MG63 (cell line): ENCODE measurements around the gene ELMOD3. TPM values are rescaled to one million over a fixed set of nuclear protein-coding genes. Genes with fewer than 3 reads are reported as not detected.

Experiments used
- DNase-seq: peaks from one replicate; pipeline ENCODE4 v3.0.0-alpha.2; 2020
- H3K27me3 ChIP-seq: fragments of 250-450 bp; sonication (Bioruptor Pico); 2 replicates; pipeline ENCODE4 v1.5.1; 2020; ENCODE audit warnings: mild to moderate bottlenecking, moderate library complexity
- H3K36me3 ChIP-seq: fragments of 250-450 bp; sonication (Bioruptor Pico); 2 replicates; pipeline ENCODE4 v1.5.1; 2020; ENCODE audit warnings: mild to moderate bottlenecking, moderate library complexity
- H3K4me3 ChIP-seq: fragments of 250-450 bp; sonication (Bioruptor Pico); 2 replicates; pipeline ENCODE4 v1.5.1; 2020; ENCODE audit warnings: mild to moderate bottlenecking, moderate library complexity
- H3K9me3 ChIP-seq: fragments of 250-450 bp; sonication (Bioruptor Pico); 2 replicates; pipeline ENCODE4 v1.5.1; 2020; ENCODE audit warnings: mild to moderate bottlenecking, moderate library complexity
- total RNA-seq: library from RNA; depleted of rRNA; stranded (reverse); fragments of >200 nt; shearing (Covaris generic); gene quantifications from 2 replicates; pipeline ENCODE4 v1.2.3, GENCODE V29; 2014; ENCODE audit warnings: low replicate concordance

Gene ELMOD3
- total RNA-seq, 1 experiment from 2014 or later = 25.3 TPM

- DNase-seq = no peak
- no peak overlapping the region for H3K4me3 ChIP-seq
- no peaks in the 10 kb centered on the region for H3K27me3 ChIP-seq
- H3K9me3 ChIP-seq = no peaks in the 10 kb centered on the region
- H3K36me3 ChIP-seq = peaks cover 51% of the 10 kb centered on the region
Observed at GRCh38 chr2:85388878-85389538, 34.4 kb downstream of the ELMOD3 start.

GRCh38 chr2:85390941-85391669 is 36.5 kb downstream of the ELMOD3 start:
- Histone ChIP-seq H3K9me3 (no peaks in the 10 kb centered on the region), H3K4me3 (no peak overlapping the region), H3K36me3 (peaks cover 64% of the 10 kb centered on the region), H3K27me3 (no peaks in the 10 kb centered on the region)
- DNase-seq = peak; percentile 47

GRCh38 chr2:85393836-85394235 is 39.3 kb downstream of the ELMOD3 start:
- Histone ChIP-seq H3K36me3 (peaks cover 80% of the 10 kb centered on the region), H3K4me3 (no peak overlapping the region), H3K27me3 (no peaks in the 10 kb centered on the region), H3K9me3 (no peaks in the 10 kb centered on the region)
- DNase-seq = peak; percentile 90

- Histone ChIP-seq H3K27me3 (no peaks in the 10 kb centered on the region), H3K4me3 (no peak overlapping the region), H3K36me3 (peaks cover 81% of the 10 kb centered on the region), H3K9me3 (no peaks in the 10 kb centered on the region)
- DNase-seq = peak; percentile 47
Observed at GRCh38 chr2:85394261-85394681, 39.7 kb downstream of the ELMOD3 start.

- Histone ChIP-seq H3K4me3 (no peak overlapping the region), H3K27me3 (no peaks in the 10 kb centered on the region), H3K9me3 (no peaks in the 10 kb centered on the region), H3K36me3 (peaks cover 84% of the 10 kb centered on the region)
- no peak for DNase-seq
Observed at GRCh38 chr2:85394976-85395375, 40.4 kb downstream of the ELMOD3 start.

- H3K9me3 ChIP-seq = no peaks in the 10 kb centered on the region
- no peaks in the 10 kb centered on the region for H3K27me3 ChIP-seq
- no peak overlapping the region for H3K4me3 ChIP-seq
- peaks cover 84% of the 10 kb centered on the region for H3K36me3 ChIP-seq
- DNase-seq = no peak
Observed at GRCh38 chr2:85395912-85396475, 41.4 kb downstream of the ELMOD3 start.

- Histone ChIP-seq H3K9me3 (no peaks in the 10 kb centered on the region), H3K27me3 (no peaks in the 10 kb centered on the region), H3K36me3 (peaks cover 84% of the 10 kb centered on the region), H3K4me3 (no peak overlapping the region)
- DNase-seq = no peak
Observed at GRCh38 chr2:85396531-85397470, 42.2 kb downstream of the ELMOD3 start.

- no peaks in the 10 kb centered on the region for H3K9me3 ChIP-seq
- no peak overlapping the region for H3K4me3 ChIP-seq
- no peaks in the 10 kb centered on the region for H3K27me3 ChIP-seq
- H3K36me3 ChIP-seq = peaks cover 80% of the 10 kb centered on the region
- DNase-seq = no peak
Observed at GRCh38 chr2:85397925-85398331, 43.4 kb downstream of the ELMOD3 start.

GRCh38 chr2:85398426-85399182 is 44.0 kb downstream of the ELMOD3 start:
- H3K4me3 ChIP-seq = no peak overlapping the region
- no peaks in the 10 kb centered on the region for H3K27me3 ChIP-seq
- no peak for DNase-seq
- H3K36me3 ChIP-seq = peaks cover 76% of the 10 kb centered on the region
- peaks cover 2% of the 10 kb centered on the region for H3K9me3 ChIP-seq

GRCh38 chr2:85399183-85399455 is 44.5 kb downstream of the ELMOD3 start:
- Histone ChIP-seq H3K27me3 (no peaks in the 10 kb centered on the region), H3K9me3 (peaks cover 7% of the 10 kb centered on the region)
- no peak for DNase-seq

GRCh38 chr2:85400023-85400422 is 45.5 kb downstream of the ELMOD3 start:
- DNase-seq = no peak
- Histone ChIP-seq H3K9me3 (peaks cover 10% of the 10 kb centered on the region), H3K4me3 (no peak overlapping the region), H3K27me3 (no peaks in the 10 kb centered on the region), H3K36me3 (peaks cover 74% of the 10 kb centered on the region)

More at GRCh38 chr2:85399183-85399455, 44.5 kb downstream of the ELMOD3 start:
- peaks cover 77% of the 10 kb centered on the region for H3K36me3 ChIP-seq
- no peak overlapping the region for H3K4me3 ChIP-seq

GRCh38 chr2:85400541-85401463 is 46.2 kb downstream of the ELMOD3 start:
- H3K27me3 ChIP-seq = no peaks in the 10 kb centered on the region
- DNase-seq = no peak
- H3K36me3 ChIP-seq = peaks cover 67% of the 10 kb centered on the region
- peaks cover 10% of the 10 kb centered on the region for H3K9me3 ChIP-seq
- no peak overlapping the region for H3K4me3 ChIP-seq

GRCh38 chr2:85401464-85401805 is 46.9 kb downstream of the ELMOD3 start:
- no peak for DNase-seq
- peaks cover 66% of the 10 kb centered on the region for H3K36me3 ChIP-seq
- H3K9me3 ChIP-seq = peaks cover 10% of the 10 kb centered on the region
- no peak overlapping the region for H3K4me3 ChIP-seq
- no peaks in the 10 kb centered on the region for H3K27me3 ChIP-seq

- no peak overlapping the region for H3K4me3 ChIP-seq
- peaks cover 62% of the 10 kb centered on the region for H3K36me3 ChIP-seq
- H3K27me3 ChIP-seq = no peaks in the 10 kb centered on the region
- no peak for DNase-seq
- H3K9me3 ChIP-seq = peaks cover 10% of the 10 kb centered on the region
Observed at GRCh38 chr2:85401844-85402243, 47.3 kb downstream of the ELMOD3 start.

GRCh38 chr2:85405201-85406059 is 50.9 kb downstream of the ELMOD3 start:
- no peaks in the 10 kb centered on the region for H3K27me3 ChIP-seq
- peaks cover 10% of the 10 kb centered on the region for H3K9me3 ChIP-seq
- DNase-seq = peak; percentile 92
- H3K36me3 ChIP-seq = peaks cover 47% of the 10 kb centered on the region
- H3K4me3 ChIP-seq = peak overlapping the region; percentile 10
